ENCODE data around the gene PDE7B.

- TF ChIP-seq POLR2A (IDR thresholded peaks at IDR 0.05) (no peak), CTCF (IDR thresholded peaks at IDR 0.05) (no peak)
These were observed 187.7 kb downstream of the PDE7B start for GRCh38 chr6:136039185-136039584.

All from thyroid gland (tissue), 4 donors.